Body of pancreas (tissue), 4 donors: ENCODE results near the gene STRIP2. TPM values are rescaled to one million over a fixed set of nuclear protein-coding genes. Genes with fewer than 3 reads are reported as not detected.

Source experiments
- ATAC-seq: fragments of 150-250 bp; one replicate; pipeline ENCODE4 v1.9.1; 2016
- DNase-seq, 4 donors: peaks; one replicate each; pipeline ENCODE4 v3.0.0-alpha.2; 2019
- H3K27ac ChIP-seq, 4 donors: fragments of 200-600 bp; sonication (generic); 1 replicate in 3 of 4; 2 replicates in 1 of 4; pipeline versions ENCODE4 v1.5.1 to v1.6.1; 2016 to 2019; ENCODE audit warnings: mild to moderate bottlenecking in 1 of 4, mixed read lengths in 1 of 4, moderate library complexity in 1 of 4
- H3K27me3 ChIP-seq, 2 donors: fragments of 200-600 bp; sonication (generic); one replicate each; pipeline ENCODE4 v1.6.0; 2016; ENCODE audit warnings: mild to moderate bottlenecking in 1 of 2
- H3K36me3 ChIP-seq, 2 donors: fragments of 200-600 bp; sonication (generic); replicated peaks in 1 of 2; 2 replicates each; pipeline ENCODE4 v1.5.1; 2016; ENCODE audit warnings: low read depth in 2 of 2; ENCODE audit not compliant: insufficient read depth in 1 of 2
- H3K4me1 ChIP-seq: fragments of 200-600 bp; sonication (generic); one replicate; pipeline ENCODE4 v1.6.0; 2016
- H3K4me3 ChIP-seq, 2 donors: fragments of 200-600 bp; sonication (generic); 1 replicate in 1 of 2; 2 replicates in 1 of 2; pipeline ENCODE4 v1.5.1; 2016 to 2019
- H3K9me3 ChIP-seq, 3 donors: fragments of 200-600 bp; sonication (generic); 1 replicate in 2 of 3; 2 replicates in 1 of 3; pipeline ENCODE4 v1.5.1; 2016
- POLR2A ChIP-seq, 3 donors: fragments of 450-650 bp; IDR thresholded peaks; one replicate each; pipeline ENCODE4 v1.6.1; 2016; ENCODE audit warnings: antibody characterized with exemption in 3 of 3, mild to moderate bottlenecking in 2 of 3
- WGBS, 2 donors: methylation state at CpG; one replicate each; pipeline ENCODE4 v1.1.5; 2017; 5-methylcytosine and 5-hydroxymethylcytosine counted together
- intact Hi-C: fragments of 100-400 bp; cut with DNase I; formaldehyde crosslinking; loops from one replicate; pipeline ENCODE4 v1.15.1; 2023
- total RNA-seq, 2 donors: library from RNA; depleted of rRNA; stranded (reverse); fragments of >200 nt; gene quantifications; one replicate each; pipeline ENCODE4 v1.1.0, GENCODE V29; 2016
- TF ChIP-seq, protein P1 (sequence below), 7 experiments: fragments of 450-650 bp in 4 of 7; fragments of 200-600 bp in 3 of 7; sonication (generic) in 3 of 7; IDR thresholded peaks; one replicate each; pipeline ENCODE4 v1.5.1; 2016 to 2019; ENCODE audit warnings: antibody characterized with exemption in 7 of 7

STRIP2 gene
- total RNA-seq, 2 donors from 2014 or later = 0.26 TPM; not detected in 1

- Histone ChIP-seq H3K9me3 (no peaks in the 10 kb centered on the region), H3K27me3 (no peaks in the 10 kb centered on the region), H3K4me3 (no peak overlapping the region), H3K36me3 (no peaks in the 10 kb centered on the region), H3K27ac (no peak overlapping the region), H3K4me1 (peaks cover 12% of the 10 kb centered on the region)
- no peak for DNase-seq
- no peak for TF ChIP-seq POLR2A (IDR thresholded peaks at IDR 0.05)
- TF ChIP-seq, protein P1, sequence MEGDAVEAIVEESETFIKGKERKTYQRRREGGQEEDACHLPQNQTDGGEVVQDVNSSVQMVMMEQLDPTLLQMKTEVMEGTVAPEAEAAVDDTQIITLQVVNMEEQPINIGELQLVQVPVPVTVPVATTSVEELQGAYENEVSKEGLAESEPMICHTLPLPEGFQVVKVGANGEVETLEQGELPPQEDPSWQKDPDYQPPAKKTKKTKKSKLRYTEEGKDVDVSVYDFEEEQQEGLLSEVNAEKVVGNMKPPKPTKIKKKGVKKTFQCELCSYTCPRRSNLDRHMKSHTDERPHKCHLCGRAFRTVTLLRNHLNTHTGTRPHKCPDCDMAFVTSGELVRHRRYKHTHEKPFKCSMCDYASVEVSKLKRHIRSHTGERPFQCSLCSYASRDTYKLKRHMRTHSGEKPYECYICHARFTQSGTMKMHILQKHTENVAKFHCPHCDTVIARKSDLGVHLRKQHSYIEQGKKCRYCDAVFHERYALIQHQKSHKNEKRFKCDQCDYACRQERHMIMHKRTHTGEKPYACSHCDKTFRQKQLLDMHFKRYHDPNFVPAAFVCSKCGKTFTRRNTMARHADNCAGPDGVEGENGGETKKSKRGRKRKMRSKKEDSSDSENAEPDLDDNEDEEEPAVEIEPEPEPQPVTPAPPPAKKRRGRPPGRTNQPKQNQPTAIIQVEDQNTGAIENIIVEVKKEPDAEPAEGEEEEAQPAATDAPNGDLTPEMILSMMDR (IDR thresholded peaks at IDR 0.05) = no peak
- intact Hi-C loops = no loop called here
- 94 to 95% methylated on average over 3 to 5 of the region's 5 CpGs for WGBS, 2 donors
- no peak for ATAC-seq
Measured at GRCh38 chr7:129458171-129458570, 23.9 kb downstream of the STRIP2 start.

- Histone ChIP-seq H3K9me3 (no peaks in the 10 kb centered on the region), H3K27me3 (no peaks in the 10 kb centered on the region), H3K36me3 (no peaks in the 10 kb centered on the region), H3K4me3 (no peak overlapping the region), H3K27ac (no peak overlapping the region), H3K4me1 (no peaks in the 10 kb centered on the region)
- WGBS, 2 donors = 94 to 96% methylated on average over 2 of the region's 2 CpGs
- intact Hi-C loops = loop anchor here (10.0 kb wide), 1 partner anchor 247 kb away; no protein-coding TSS in a partner anchor
- ATAC-seq (no peak), DNase-seq (no peak)
- no peak for TF ChIP-seq POLR2A (IDR thresholded peaks at IDR 0.05)
- TF ChIP-seq, protein P1 (IDR thresholded peaks at IDR 0.05) = no peak
Measured at GRCh38 chr7:129461809-129462208, 27.6 kb downstream of the STRIP2 start.

- H3K4me3 ChIP-seq = no peak overlapping the region
- H3K9me3 ChIP-seq = no peaks in the 10 kb centered on the region
- ATAC-seq (no peak), DNase-seq (no peak)
- H3K27ac ChIP-seq = no peak overlapping the region
- H3K36me3 ChIP-seq = no peaks in the 10 kb centered on the region
- no peak for TF ChIP-seq POLR2A (IDR thresholded peaks at IDR 0.05)
- TF ChIP-seq, protein P1 (IDR thresholded peaks at IDR 0.05) = no peak
- WGBS, 2 donors = 64 to 71% methylated on average over 1 of the region's 1 CpG
- H3K4me1 ChIP-seq = no peaks in the 10 kb centered on the region
- intact Hi-C loops = loop anchor here (10.0 kb wide), 1 partner anchor 248 kb away; no protein-coding TSS in a partner anchor
- no peaks in the 10 kb centered on the region for H3K27me3 ChIP-seq
Measured at GRCh38 chr7:129462420-129462819, 28.2 kb downstream of the STRIP2 start.

DNA sequence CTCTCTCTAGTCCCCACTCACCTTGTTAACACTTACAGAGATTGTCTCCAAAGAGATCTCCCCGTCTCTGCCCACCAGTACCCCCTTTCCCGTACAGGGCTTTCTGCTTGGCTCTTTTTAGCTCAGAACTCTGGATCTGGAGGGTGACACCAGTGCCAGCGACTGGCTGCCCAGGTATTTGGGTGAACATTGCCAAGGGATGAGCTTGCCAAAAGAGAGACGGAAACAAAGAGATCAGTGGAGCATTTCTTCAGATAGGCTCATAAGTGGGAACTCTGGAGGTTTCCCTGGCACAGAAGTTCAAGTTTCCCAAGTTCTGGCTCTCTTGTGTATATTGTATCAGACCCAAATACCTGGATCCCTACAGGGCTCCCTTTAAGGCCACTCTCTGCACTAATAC is 30.0 kb downstream of the STRIP2 start:
- H3K27me3 ChIP-seq = no peaks in the 10 kb centered on the region
- no peaks in the 10 kb centered on the region for H3K36me3 ChIP-seq
- TF ChIP-seq, protein P1 (IDR thresholded peaks at IDR 0.05) = no peak
- no peak for TF ChIP-seq POLR2A (IDR thresholded peaks at IDR 0.05)
- intact Hi-C loops = loop anchor here (10.0 kb wide), 1 partner anchor 249 kb away; no protein-coding TSS in a partner anchor
- WGBS, 2 donors = 68 to 85% methylated on average over 4 of the region's 4 CpGs
- DNase-seq (no peak), ATAC-seq (no peak)
- H3K9me3 ChIP-seq = no peaks in the 10 kb centered on the region
- no peak overlapping the region for H3K27ac ChIP-seq
- no peaks in the 10 kb centered on the region for H3K4me1 ChIP-seq
- H3K4me3 ChIP-seq = no peak overlapping the region

DNA sequence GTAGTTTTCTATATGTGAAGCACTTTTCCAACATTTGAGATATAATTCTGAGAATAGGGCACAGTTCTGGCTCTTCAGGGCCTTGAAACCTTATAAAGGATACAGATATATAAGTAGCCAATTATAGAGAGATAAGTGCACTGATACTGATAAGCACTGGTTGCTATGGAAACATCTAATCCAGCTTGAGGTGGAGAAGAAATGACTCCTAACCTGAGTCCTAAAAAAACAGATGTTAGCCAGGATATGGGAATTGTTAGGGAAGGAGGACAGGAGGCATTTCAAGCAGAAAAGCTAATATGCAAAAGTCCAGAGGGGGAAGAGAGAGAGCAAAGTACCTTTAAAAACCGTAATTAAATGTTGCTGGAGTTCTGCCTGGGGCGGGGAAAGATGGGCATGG is 30.8 kb downstream of the STRIP2 start:
- H3K4me1 ChIP-seq = no peaks in the 10 kb centered on the region
- no peaks in the 10 kb centered on the region for H3K9me3 ChIP-seq
- H3K4me3 ChIP-seq = no peak overlapping the region
- H3K36me3 ChIP-seq = no peaks in the 10 kb centered on the region
- no peak overlapping the region for H3K27ac ChIP-seq
- intact Hi-C loops = loop anchor here (10.0 kb wide), 1 partner anchor 250 kb away; no protein-coding TSS in a partner anchor
- no peaks in the 10 kb centered on the region for H3K27me3 ChIP-seq
- no peak for ATAC-seq
- WGBS, 2 donors = 75 to 80% methylated on average over 2 of the region's 2 CpGs
- DNase-seq = no peak
- TF ChIP-seq, protein P1 (IDR thresholded peaks at IDR 0.05) = no peak
